HL-60 (cell line): ENCODE data around the gene EFNA5.

ENCODE experiments used
- CTCF ChIP-seq: IDR thresholded peaks from one replicate; pipeline ENCODE4 v1.5.1; 2011; ENCODE audit warnings: low read length, control low read depth, inconsistent platforms; ENCODE audit not compliant: insufficient read depth
- GABPA ChIP-seq: IDR thresholded peaks from 2 replicates; pipeline ENCODE4 v1.6.1; 2012; ENCODE audit warnings: low read depth
- POLR2AphosphoS5 ChIP-seq: IDR thresholded peaks from 2 replicates; pipeline ENCODE4 v1.6.1; 2012; ENCODE audit warnings: low read depth

- TF ChIP-seq CTCF (no peak), POLR2AphosphoS5 (no peak), GABPA (no peak)
Measured at GRCh38 chr5:107425541-107426031, 245.2 kb downstream of the EFNA5 start.
